Hematopoietic multipotent progenitor cell treated with erythropoietin and hydrocortisone succinate and interleukin-3 and kit ligand, for 17 days (in vitro differentiated cells): Measurements from ENCODE around the gene CCDC110.
A peak's percentile ranks its signal among the peaks of the same experiment; 100 is the strongest.

Experiments
- DNase-seq: peaks from one replicate; pipeline ENCODE4 v3.0.0-alpha.2; 2015; ENCODE audit warnings: low spot score

The CCDC110 gene

GRCh38 chr4:185472103-185472542, 590 bp upstream of the CCDC110 start:
- DNase-seq = no peak

- peak; percentile 71 for DNase-seq
Observed at GRCh38 chr4:185470501-185471195, 885 bp downstream of the CCDC110 start.

- DNase-seq = no peak
Observed at GRCh38 chr4:185469580-185470154, 1.9 kb downstream of the CCDC110 start.

- DNase-seq = no peak
Observed at GRCh38 chr4:185468999-185469398, 2.5 kb downstream of the CCDC110 start.

DNA sequence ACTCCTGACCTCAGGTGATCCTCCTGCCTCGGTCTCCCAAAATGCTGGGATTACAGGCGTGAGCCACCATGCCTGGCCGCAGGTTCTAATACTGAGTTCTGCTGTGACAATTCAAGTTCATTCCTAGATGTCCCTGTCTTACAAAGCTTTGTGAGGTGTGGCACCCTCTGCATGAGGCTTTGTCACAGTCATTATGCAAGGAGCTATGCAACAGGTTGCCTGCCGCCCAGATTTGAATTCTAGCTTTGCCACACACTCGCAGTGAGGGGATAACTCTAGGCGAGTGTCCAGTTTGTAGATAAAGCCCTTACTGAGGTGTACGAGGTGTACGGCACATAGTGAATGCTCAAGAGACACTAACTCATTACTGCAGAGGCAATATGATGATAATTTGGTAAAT, 3.5 kb downstream of the CCDC110 start:
- DNase-seq = no peak

GRCh38 chr4:185467101-185467500, 4.4 kb downstream of the CCDC110 start:
- DNase-seq = no peak

- DNase-seq = no peak
Observed at GRCh38 chr4:185465707-185466106, 5.8 kb downstream of the CCDC110 start.

DNA sequence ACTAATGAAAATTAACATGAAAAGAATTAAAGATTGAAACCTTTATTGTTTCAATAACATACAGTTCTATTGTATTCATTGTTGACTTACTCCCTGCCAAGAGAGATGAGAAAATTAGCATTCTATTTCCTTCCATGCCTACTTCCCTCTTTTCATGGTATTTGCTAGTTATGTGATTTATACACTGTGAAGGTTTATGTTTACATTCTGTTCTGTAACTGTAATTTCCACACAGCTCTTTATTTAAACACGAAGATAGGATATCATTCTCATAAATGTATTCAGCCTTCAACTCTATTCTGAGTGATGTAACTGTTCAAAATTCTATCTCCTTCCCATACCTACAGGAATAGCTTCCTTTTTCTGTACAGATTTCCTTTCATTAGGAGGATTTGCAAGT, 6.6 kb downstream of the CCDC110 start:
- no peak for DNase-seq

DNA sequence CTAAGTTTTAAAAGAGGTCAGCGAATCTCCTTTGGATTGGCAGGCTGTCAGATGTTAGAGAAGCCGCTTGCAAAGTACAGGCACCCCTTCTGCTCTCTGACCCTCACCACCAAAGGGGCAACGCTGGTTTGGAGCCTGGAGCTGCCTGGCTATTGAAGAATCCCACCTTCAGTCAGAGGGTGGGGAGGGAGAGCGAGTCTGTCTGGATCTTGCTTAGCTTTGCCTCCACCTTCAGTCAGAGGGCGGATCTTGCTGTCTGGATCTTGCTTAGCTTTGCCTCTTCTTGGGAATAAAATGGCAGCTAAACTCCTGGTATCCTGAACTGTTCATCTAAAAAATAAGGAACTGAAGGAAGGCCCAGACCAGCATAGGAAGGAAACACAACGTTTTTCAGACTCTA, 7.3 kb downstream of the CCDC110 start:
- no peak for DNase-seq

DNA sequence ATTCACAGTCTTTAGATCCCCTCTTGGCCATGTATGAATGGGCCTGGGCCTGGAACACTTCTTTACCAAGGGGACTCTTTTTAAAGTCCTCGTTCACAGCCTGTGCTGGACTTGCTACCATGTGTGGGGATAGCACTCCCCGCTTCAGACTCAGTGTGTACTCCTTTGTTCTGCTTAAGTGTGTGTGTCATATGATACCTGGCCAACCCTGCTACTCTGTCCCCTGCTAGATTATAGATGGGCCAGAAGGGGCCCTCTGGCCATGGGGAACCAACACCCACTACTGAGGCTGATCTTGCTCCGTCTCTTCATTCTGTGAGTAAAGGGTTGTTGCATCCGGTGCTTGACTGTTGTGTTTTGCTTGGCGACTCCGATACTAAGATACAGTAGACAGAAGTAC, 8.0 kb downstream of the CCDC110 start:
- DNase-seq = no peak

- no peak for DNase-seq
Observed at GRCh38 chr4:185461565-185461964, 10.0 kb downstream of the CCDC110 start.

DNA sequence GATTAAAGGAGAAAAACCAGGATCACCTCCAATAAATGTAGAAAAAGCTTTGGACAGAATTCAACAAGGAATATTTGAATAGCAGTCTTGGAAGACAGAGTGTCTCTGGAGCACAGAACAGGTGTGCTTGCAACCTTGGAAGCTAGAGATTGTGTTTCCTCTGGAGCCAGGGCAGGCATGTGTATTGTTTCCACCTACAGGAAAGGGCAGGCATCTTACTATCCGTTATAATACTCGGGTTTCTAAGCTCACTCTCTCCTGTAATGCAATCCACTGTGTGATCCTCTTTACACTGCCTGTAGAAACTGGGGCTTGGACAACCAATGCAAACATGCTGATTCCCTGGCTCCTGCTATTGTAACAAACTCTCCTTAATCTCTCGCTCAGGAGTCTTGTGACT, 14.4 kb downstream of the CCDC110 start:
- no peak for DNase-seq

GRCh38 chr4:185456131-185456530, 15.4 kb downstream of the CCDC110 start:
- no peak for DNase-seq

GRCh38 chr4:185445209-185445608, 26.3 kb downstream of the CCDC110 start:
- DNase-seq = no peak

GRCh38 chr4:185441479-185441878, 30.1 kb downstream of the CCDC110 start:
- no peak for DNase-seq

GRCh38 chr4:185437809-185438208, 33.7 kb downstream of the CCDC110 start:
- no peak for DNase-seq

DNA sequence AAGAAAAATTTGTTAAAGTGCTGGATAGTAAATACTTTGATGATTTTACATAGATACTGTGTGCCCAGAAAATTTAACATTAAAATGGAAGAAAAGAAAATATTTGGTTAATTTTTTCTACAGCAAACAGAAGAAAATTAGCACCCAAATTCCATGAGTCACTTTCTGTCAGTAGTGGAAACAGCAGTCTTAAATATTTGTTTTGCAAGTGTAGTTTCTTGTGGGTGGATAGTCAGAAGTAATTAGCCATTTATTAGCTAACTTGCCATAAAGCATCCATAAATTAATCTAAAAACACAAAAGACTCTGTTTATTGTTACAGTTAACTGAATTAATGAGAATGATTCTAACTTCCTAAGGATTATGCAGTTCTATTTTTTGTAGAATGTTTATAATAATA, 36.1 kb downstream of the CCDC110 start:
- DNase-seq = no peak

DNA sequence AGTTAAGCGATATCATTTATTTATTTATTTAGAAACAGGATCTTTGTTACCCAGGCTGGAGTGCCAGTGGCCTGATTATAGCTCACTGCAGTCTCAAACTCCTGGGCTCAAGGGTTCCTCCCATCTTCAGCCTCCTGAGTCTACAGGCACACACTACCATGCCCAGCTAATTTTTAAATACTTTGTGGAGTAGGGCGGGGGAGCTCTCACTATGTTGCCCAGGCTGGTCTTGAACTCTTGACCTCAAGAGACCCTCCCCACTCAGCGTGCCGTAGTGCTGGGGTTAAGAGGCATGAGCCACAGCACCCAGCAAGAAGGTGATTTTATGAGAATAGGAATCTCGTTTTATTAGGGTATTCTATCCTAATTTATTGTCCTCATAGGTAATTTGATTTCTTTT, 41.9 kb downstream of the CCDC110 start:
- DNase-seq = no peak

GRCh38 chr4:185426960-185427688, 44.4 kb downstream of the CCDC110 start:
- no peak for DNase-seq

GRCh38 chr4:185425647-185426352, 45.7 kb downstream of the CCDC110 start, which contains the start of gene UFSP2:
Gene UFSP2, minus strand, starts transcription at chr4:185425964. Its CDS starts 96 bp downstream, at chr4:185425868.
- DNase-seq = peak; percentile 95

- peak; percentile 43 for DNase-seq
Observed at GRCh38 chr4:185424905-185425646, 46.5 kb downstream of the CCDC110 start.
